Neural crest cell (in vitro differentiated cells): ENCODE measurements around the gene CFDP1. TPM values are rescaled to one million over a fixed set of nuclear protein-coding genes. Genes with fewer than 3 reads are reported as not detected.
A peak's percentile ranks its signal among the peaks of the same experiment; 100 is the strongest.
"Not testable (repeated sequence)": the region's sequence is repeated elsewhere in the genome, so short reads cannot be mapped to it uniquely, and the experiment has no call there.

Source experiments
- DNase-seq: peaks from one replicate; pipeline ENCODE4 v3.0.0; 2021; ENCODE audit warnings: low read depth, mixed read lengths, low spot score
- H3K27ac Mint-ChIP-seq: one replicate; pipeline ENCODE4 v1.8.0; 2021; ENCODE audit warnings: mild to moderate bottlenecking, mixed read lengths; ENCODE audit not compliant: unreplicated experiment
- H3K27me3 Mint-ChIP-seq: 2 replicates; pipeline ENCODE4 v1.8.0; 2021; ENCODE audit warnings: low read depth, mild to moderate bottlenecking, mixed read lengths
- H3K36me3 Mint-ChIP-seq: 2 replicates; pipeline ENCODE4 v1.8.0; 2021; ENCODE audit warnings: low read depth, mild to moderate bottlenecking, mixed read lengths
- H3K4me1 Mint-ChIP-seq: 2 replicates; pipeline ENCODE4 v1.8.0; 2021; ENCODE audit warnings: mixed read lengths
- H3K4me3 Mint-ChIP-seq: one replicate; pipeline ENCODE4 v1.8.0; 2021; ENCODE audit warnings: mild to moderate bottlenecking, mixed read lengths
- H3K9me3 Mint-ChIP-seq: 2 replicates; pipeline ENCODE4 v1.8.0; 2021; ENCODE audit warnings: mixed read lengths
- total RNA-seq: library from RNA; stranded (reverse); gene quantifications from 2 replicates; pipeline ENCODE4 v1.2.1, GENCODE V29; 2021
- TF ChIP-seq, protein P1 (sequence below): fragments of 200-600 bp; sonication (generic); conservative IDR thresholded peaks from 2 replicates; pipeline ENCODE4 v1.5.0; 2021; ENCODE audit warnings: antibody characterized with exemption, mild to moderate bottlenecking

The CFDP1 gene
- total RNA-seq, 1 donor from 2014 or later, result 99.8 TPM

GRCh38 chr16:75280331-75280804 lies 152.9 kb downstream of the CFDP1 start:
- H3K4me1 Mint-ChIP-seq, result peaks cover 5% of the 10 kb centered on the region
- no peaks in the 10 kb centered on the region for H3K36me3 Mint-ChIP-seq
- TF ChIP-seq, protein P1, sequence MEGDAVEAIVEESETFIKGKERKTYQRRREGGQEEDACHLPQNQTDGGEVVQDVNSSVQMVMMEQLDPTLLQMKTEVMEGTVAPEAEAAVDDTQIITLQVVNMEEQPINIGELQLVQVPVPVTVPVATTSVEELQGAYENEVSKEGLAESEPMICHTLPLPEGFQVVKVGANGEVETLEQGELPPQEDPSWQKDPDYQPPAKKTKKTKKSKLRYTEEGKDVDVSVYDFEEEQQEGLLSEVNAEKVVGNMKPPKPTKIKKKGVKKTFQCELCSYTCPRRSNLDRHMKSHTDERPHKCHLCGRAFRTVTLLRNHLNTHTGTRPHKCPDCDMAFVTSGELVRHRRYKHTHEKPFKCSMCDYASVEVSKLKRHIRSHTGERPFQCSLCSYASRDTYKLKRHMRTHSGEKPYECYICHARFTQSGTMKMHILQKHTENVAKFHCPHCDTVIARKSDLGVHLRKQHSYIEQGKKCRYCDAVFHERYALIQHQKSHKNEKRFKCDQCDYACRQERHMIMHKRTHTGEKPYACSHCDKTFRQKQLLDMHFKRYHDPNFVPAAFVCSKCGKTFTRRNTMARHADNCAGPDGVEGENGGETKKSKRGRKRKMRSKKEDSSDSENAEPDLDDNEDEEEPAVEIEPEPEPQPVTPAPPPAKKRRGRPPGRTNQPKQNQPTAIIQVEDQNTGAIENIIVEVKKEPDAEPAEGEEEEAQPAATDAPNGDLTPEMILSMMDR, result no peak
- no peak overlapping the region for H3K4me3 Mint-ChIP-seq
- no peak overlapping the region for H3K27ac Mint-ChIP-seq
- no peak for DNase-seq
- no peaks in the 10 kb centered on the region for H3K9me3 Mint-ChIP-seq
- no peaks in the 10 kb centered on the region for H3K27me3 Mint-ChIP-seq

DNA sequence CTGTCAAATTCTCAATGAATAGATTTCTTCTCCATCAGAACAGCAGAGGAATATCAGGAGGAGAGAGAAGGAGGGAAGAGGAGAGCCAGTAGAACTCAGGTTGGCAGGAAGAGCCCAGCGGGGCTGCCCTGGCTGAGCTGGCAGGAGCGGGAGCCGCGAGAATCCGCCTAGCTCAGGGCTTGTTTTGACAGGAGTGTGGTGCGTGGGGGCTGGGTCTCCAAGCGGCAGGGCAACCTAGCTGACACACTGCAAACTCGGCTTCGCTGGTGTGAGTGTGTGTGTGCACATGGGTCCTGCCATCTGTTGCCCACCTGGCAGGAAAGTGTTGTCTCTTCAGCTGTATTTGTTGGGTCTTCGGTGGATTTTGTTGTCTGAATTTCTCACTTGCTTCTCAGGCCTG lies 154.0 kb downstream of the CFDP1 start:
- Mint-ChIP-seq H3K36me3 (no peaks in the 10 kb centered on the region), H3K4me3 (no peak overlapping the region), H3K9me3 (no peaks in the 10 kb centered on the region), H3K27ac (peak overlapping the region; percentile 43), H3K27me3 (no peaks in the 10 kb centered on the region), H3K4me1 (peaks cover 8% of the 10 kb centered on the region)
- TF ChIP-seq, protein P1, result no peak
- DNase-seq, result no peak

DNA sequence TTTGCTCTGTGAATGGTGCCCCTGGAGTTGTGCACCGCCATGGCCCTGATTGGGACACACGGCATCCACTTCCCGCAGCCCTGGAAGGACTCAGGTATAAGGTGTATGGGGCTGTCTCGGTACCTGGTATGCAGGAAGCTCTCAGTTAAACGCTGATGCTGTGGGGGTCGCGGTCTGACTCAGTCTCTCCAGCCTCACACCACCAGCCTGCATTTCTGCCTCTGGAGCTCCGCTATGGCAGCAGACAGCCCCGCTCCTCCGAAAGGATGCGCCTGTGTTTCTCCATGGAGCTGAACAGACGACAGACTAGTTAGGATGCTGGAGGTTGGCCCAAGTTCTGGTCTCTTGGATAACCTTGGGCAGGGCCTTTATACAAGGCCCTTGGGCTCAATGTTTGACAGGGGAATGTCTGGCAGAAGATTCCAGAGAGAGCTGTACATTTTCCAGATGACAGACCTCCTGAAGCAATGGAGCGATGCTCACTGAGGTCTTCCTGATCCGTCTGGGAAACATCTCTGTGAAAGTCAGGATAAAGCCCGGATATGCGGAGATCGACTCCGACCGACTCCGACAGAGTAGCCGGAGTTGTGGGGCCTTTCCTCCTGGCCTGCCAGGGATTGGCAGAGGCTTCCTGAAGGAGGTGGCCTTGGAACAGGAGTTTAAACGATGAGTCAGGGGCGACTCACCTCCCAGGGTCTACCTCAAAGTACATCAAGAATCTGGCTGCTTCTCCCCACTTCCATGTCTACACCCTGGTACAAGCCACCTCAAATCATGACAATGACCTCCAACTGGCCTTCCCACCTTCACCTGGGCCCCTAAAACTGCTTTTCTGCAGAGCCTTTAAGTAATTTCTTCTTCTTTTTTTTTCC lies 160.0 kb downstream of the CFDP1 start:
- no peaks in the 10 kb centered on the region for H3K9me3 Mint-ChIP-seq
- TF ChIP-seq, protein P1, result no peak
- H3K27me3 Mint-ChIP-seq, result no peaks in the 10 kb centered on the region
- DNase-seq, result no peak
- no peak overlapping the region for H3K27ac Mint-ChIP-seq
- H3K4me1 Mint-ChIP-seq, result peaks cover 18% of the 10 kb centered on the region
- H3K36me3 Mint-ChIP-seq, result no peaks in the 10 kb centered on the region
- no peak overlapping the region for H3K4me3 Mint-ChIP-seq

DNA sequence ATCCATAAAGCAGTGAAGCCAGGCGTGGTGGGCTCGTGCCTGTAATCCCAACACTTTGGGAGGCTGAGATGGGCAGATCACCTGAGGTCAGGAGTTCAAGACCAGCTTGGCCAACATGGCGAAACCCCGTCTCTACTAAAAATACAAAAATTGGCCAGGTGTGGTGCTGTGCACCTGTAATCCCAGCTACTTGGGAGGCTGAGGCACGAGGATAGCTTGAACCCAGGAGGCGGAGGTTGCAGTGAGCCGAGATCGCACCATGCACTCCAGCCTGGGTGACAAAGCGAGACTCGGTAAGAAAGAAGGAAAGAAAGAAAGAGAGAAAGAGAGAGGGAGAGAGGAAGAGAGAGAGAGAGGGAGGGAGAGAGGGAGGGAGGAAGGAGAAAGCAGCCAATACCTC lies 160.7 kb downstream of the CFDP1 start:
- not testable (repeated sequence) for H3K27ac Mint-ChIP-seq, H3K9me3 Mint-ChIP-seq, H3K36me3 Mint-ChIP-seq, DNase-seq, H3K4me3 Mint-ChIP-seq, H3K27me3 Mint-ChIP-seq
- peaks cover 18% of the 10 kb centered on the region for H3K4me1 Mint-ChIP-seq

DNA sequence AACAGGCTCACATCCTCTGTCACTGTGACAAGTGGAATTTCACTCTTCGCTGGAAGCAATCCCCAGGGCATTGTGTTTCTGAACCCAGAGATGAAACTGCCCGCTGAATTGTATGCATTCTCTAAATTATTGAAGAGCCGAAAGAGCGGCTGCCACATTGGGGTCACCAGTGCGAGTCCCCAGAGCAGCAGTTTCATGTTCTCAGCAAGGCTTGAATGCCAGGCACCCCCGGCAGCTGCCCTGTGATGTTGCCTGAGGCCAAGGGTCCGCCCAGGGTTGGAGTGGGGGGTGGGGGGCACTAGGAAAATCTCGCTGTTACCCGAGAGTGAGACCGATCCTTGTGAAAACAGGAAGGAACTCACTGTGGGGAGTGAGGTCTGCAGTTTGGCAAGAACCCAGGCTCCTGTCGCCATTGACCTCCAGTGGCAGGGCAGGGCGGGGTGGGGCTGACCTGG lies 161.2 kb downstream of the CFDP1 start:
- peak overlapping the region; percentile 62 for H3K27ac Mint-ChIP-seq
- H3K27me3 Mint-ChIP-seq, result no peaks in the 10 kb centered on the region
- TF ChIP-seq, protein P1, result no peak
- H3K4me1 Mint-ChIP-seq, result peaks cover 18% of the 10 kb centered on the region
- H3K9me3 Mint-ChIP-seq, result no peaks in the 10 kb centered on the region
- no peak for DNase-seq
- H3K36me3 Mint-ChIP-seq, result no peaks in the 10 kb centered on the region
- H3K4me3 Mint-ChIP-seq, result no peak overlapping the region

- H3K27ac Mint-ChIP-seq, result peak overlapping the region; percentile 62
- no peaks in the 10 kb centered on the region for H3K27me3 Mint-ChIP-seq
- DNase-seq, result no peak
- H3K4me1 Mint-ChIP-seq, result peaks cover 18% of the 10 kb centered on the region
- H3K9me3 Mint-ChIP-seq, result no peaks in the 10 kb centered on the region
- TF ChIP-seq, protein P1, result no peak
- H3K36me3 Mint-ChIP-seq, result no peaks in the 10 kb centered on the region
- H3K4me3 Mint-ChIP-seq, result no peak overlapping the region
Observed at GRCh38 chr16:75271441-75272096, 161.7 kb downstream of the CFDP1 start.

DNA sequence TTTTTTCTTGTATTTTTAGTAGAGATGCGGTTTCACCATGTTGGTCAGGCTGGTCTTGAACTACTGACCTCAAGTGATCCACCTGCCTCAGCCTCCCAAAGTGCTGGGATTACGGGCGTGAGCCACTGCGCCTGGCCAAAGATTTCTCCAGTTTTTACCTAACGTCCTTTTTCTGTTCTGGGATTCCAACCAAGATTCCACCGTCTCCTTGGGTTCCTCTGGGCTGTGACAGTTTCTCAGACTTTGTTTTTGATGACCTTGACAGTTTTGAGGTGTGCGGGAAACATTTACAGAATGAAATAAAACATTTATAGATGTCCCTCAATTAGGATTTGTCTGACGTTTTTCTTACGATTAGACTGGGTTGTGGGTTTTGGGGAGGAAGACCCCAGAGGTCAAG lies 163.9 kb downstream of the CFDP1 start:
- H3K27ac Mint-ChIP-seq, H3K27me3 Mint-ChIP-seq: not testable (repeated sequence)

More for the DNA sequence above, 163.9 kb downstream of the CFDP1 start:
- H3K4me1 Mint-ChIP-seq, result peaks cover 25% of the 10 kb centered on the region
- not testable (repeated sequence) for H3K9me3 Mint-ChIP-seq, DNase-seq, H3K36me3 Mint-ChIP-seq
- H3K4me3 Mint-ChIP-seq, result peak overlapping the region; percentile 56
